ENCODE data around the gene LCOR.

The LCOR gene

GRCh38 chr10:96850825-96851224 lies 18.7 kb downstream of the LCOR start:
- no peak overlapping the region for H3K4me3 ChIP-seq (ENCODE audit: low read depth, low read length)
- TF ChIP-seq MYC (IDR thresholded peaks at IDR 0.05; ENCODE audit: low read depth, low read length) (no peak), MAX (IDR thresholded peaks at IDR 0.05; ENCODE audit: low read depth, low read length) (no peak), POLR2A (IDR thresholded peaks at IDR 0.05; ENCODE audit: extremely low read depth, insufficient read length) (no peak), CTCF (IDR thresholded peaks at IDR 0.05; ENCODE audit: low read depth, low read length) (no peak)
- DNase-seq (ENCODE audit: low read depth) = no peak

- no peak overlapping the region for H3K4me3 ChIP-seq (ENCODE audit: low read depth, low read length)
- TF ChIP-seq CTCF (IDR thresholded peaks at IDR 0.05; ENCODE audit: low read depth, low read length) = no peak
- TF ChIP-seq MYC (IDR thresholded peaks at IDR 0.05; ENCODE audit: low read depth, low read length) = no peak
- TF ChIP-seq MAX (IDR thresholded peaks at IDR 0.05; ENCODE audit: low read depth, low read length) = no peak
- TF ChIP-seq POLR2A (IDR thresholded peaks at IDR 0.05; ENCODE audit: extremely low read depth, insufficient read length) = no peak
- no peak for DNase-seq (ENCODE audit: low read depth)
These were observed 19.2 kb downstream of the LCOR start for GRCh38 chr10:96851281-96851680.

GRCh38 chr10:96856317-96856716 lies 24.2 kb downstream of the LCOR start:
- no peak for TF ChIP-seq MAX (IDR thresholded peaks at IDR 0.05; ENCODE audit: low read depth, low read length)
- no peak for TF ChIP-seq CTCF (IDR thresholded peaks at IDR 0.05; ENCODE audit: low read depth, low read length)
- no peak for TF ChIP-seq MYC (IDR thresholded peaks at IDR 0.05; ENCODE audit: low read depth, low read length)
- TF ChIP-seq POLR2A (IDR thresholded peaks at IDR 0.05; ENCODE audit: extremely low read depth, insufficient read length) = no peak
- DNase-seq (ENCODE audit: low read depth) = no peak
- no peak overlapping the region for H3K4me3 ChIP-seq (ENCODE audit: low read depth, low read length)

- no peak overlapping the region for H3K4me3 ChIP-seq (ENCODE audit: low read depth, low read length)
- TF ChIP-seq CTCF (IDR thresholded peaks at IDR 0.05; ENCODE audit: low read depth, low read length) (no peak), MYC (IDR thresholded peaks at IDR 0.05; ENCODE audit: low read depth, low read length) (no peak), POLR2A (IDR thresholded peaks at IDR 0.05; ENCODE audit: extremely low read depth, insufficient read length) (no peak)
- no peak for DNase-seq (ENCODE audit: low read depth)
These were observed 25.4 kb downstream of the LCOR start for GRCh38 chr10:96857301-96858012.

GRCh38 chr10:96858038-96858705 lies 26.1 kb downstream of the LCOR start:
- no peak for DNase-seq (ENCODE audit: low read depth)
- TF ChIP-seq CTCF (IDR thresholded peaks at IDR 0.05; ENCODE audit: low read depth, low read length) (no peak), POLR2A (IDR thresholded peaks at IDR 0.05; ENCODE audit: extremely low read depth, insufficient read length) (no peak), MAX (IDR thresholded peaks at IDR 0.05; ENCODE audit: low read depth, low read length) (no peak), MYC (IDR thresholded peaks at IDR 0.05; ENCODE audit: low read depth, low read length) (no peak)
- no peak overlapping the region for H3K4me3 ChIP-seq (ENCODE audit: low read depth, low read length)

All from NB4 (cell line).